BLaER1 (cell line): ENCODE measurements around the gene BMP5.

Experiments
- H3K27ac ChIP-seq: shearing (Covaris generic); formaldehyde crosslinking; 2 replicates; pipeline ENCODE4 v1.8.1; 2022
- H3K27me3 ChIP-seq: shearing (Covaris generic); formaldehyde crosslinking; 2 replicates; pipeline ENCODE4 v1.8.1; 2022
- H3K36me3 ChIP-seq: shearing (Covaris generic); formaldehyde crosslinking; 2 replicates; pipeline ENCODE4 v1.8.1; 2022
- H3K4me1 ChIP-seq: shearing (Covaris generic); formaldehyde crosslinking; 2 replicates; pipeline ENCODE4 v1.8.1; 2022
- H3K4me2 ChIP-seq: shearing (Covaris generic); formaldehyde crosslinking; 2 replicates; pipeline ENCODE4 v1.8.1; 2022
- H3K4me3 ChIP-seq: shearing (Covaris generic); formaldehyde crosslinking; 2 replicates; pipeline ENCODE4 v1.8.1; 2022
- H3K9ac ChIP-seq: shearing (Covaris generic); formaldehyde crosslinking; 2 replicates; pipeline ENCODE4 v1.8.1; 2022
- H3K9me3 ChIP-seq: shearing (Covaris generic); formaldehyde crosslinking; 2 replicates; pipeline ENCODE4 v1.8.1; 2022
- H4K20me1 ChIP-seq: shearing (Covaris generic); formaldehyde crosslinking; 2 replicates; pipeline ENCODE4 v1.8.1; 2022
- Cebpa-rat ChIP-seq: shearing (Covaris generic); IDR thresholded peaks from 2 replicates; pipeline ENCODE4 v1.8.1; 2022

Gene BMP5

GRCh38 chr6:55901765-55902270, 26.4 kb upstream of the BMP5 start:
- Histone ChIP-seq H3K9me3 (no peaks in the 10 kb centered on the region), H3K36me3 (no peaks in the 10 kb centered on the region), H3K4me1 (no peaks in the 10 kb centered on the region), H3K4me3 (no peak overlapping the region), H3K27ac (no peak overlapping the region), H3K27me3 (no peaks in the 10 kb centered on the region), H3K4me2 (no peak overlapping the region), H3K9ac (no peak overlapping the region), H4K20me1 (no peaks in the 10 kb centered on the region)
- no peak for TF ChIP-seq Cebpa-rat

GRCh38 chr6:55898342-55898741, 23.0 kb upstream of the BMP5 start:
- Histone ChIP-seq H3K4me2 (no peak overlapping the region), H3K9me3 (no peaks in the 10 kb centered on the region), H4K20me1 (no peaks in the 10 kb centered on the region), H3K4me3 (no peak overlapping the region), H3K27me3 (no peaks in the 10 kb centered on the region), H3K36me3 (no peaks in the 10 kb centered on the region), H3K4me1 (no peaks in the 10 kb centered on the region), H3K27ac (no peak overlapping the region), H3K9ac (no peak overlapping the region)
- no peak for TF ChIP-seq Cebpa-rat

- Histone ChIP-seq H3K36me3 (no peaks in the 10 kb centered on the region), H3K9ac (no peak overlapping the region), H3K27ac (no peak overlapping the region), H3K27me3 (no peaks in the 10 kb centered on the region), H3K9me3 (no peaks in the 10 kb centered on the region), H3K4me1 (no peaks in the 10 kb centered on the region), H4K20me1 (no peaks in the 10 kb centered on the region), H3K4me3 (no peak overlapping the region), H3K4me2 (no peak overlapping the region)
- TF ChIP-seq Cebpa-rat, result no peak
These were observed 22.0 kb upstream of the BMP5 start for GRCh38 chr6:55897346-55897745.

- Histone ChIP-seq H3K4me1 (no peaks in the 10 kb centered on the region), H3K9me3 (no peaks in the 10 kb centered on the region), H3K27ac (no peak overlapping the region), H3K36me3 (no peaks in the 10 kb centered on the region), H3K9ac (no peak overlapping the region), H3K27me3 (no peaks in the 10 kb centered on the region), H3K4me2 (no peak overlapping the region), H3K4me3 (no peak overlapping the region), H4K20me1 (no peaks in the 10 kb centered on the region)
- no peak for TF ChIP-seq Cebpa-rat
These were observed 20.8 kb upstream of the BMP5 start for GRCh38 chr6:55895972-55896730.

GRCh38 chr6:55892749-55893357, 17.5 kb upstream of the BMP5 start:
- Histone ChIP-seq H3K4me3 (no peak overlapping the region), H3K27me3 (no peaks in the 10 kb centered on the region), H3K4me1 (no peaks in the 10 kb centered on the region), H3K4me2 (no peak overlapping the region), H4K20me1 (no peaks in the 10 kb centered on the region), H3K36me3 (no peaks in the 10 kb centered on the region), H3K9me3 (no peaks in the 10 kb centered on the region), H3K27ac (no peak overlapping the region), H3K9ac (no peak overlapping the region)
- no peak for TF ChIP-seq Cebpa-rat

- H3K4me2 ChIP-seq, result no peak overlapping the region
- H3K36me3 ChIP-seq, result no peaks in the 10 kb centered on the region
- no peaks in the 10 kb centered on the region for H3K9me3 ChIP-seq
- H3K27me3 ChIP-seq, result no peaks in the 10 kb centered on the region
- H4K20me1 ChIP-seq, result no peaks in the 10 kb centered on the region
- H3K27ac ChIP-seq, result no peak overlapping the region
- H3K4me3 ChIP-seq, result no peak overlapping the region
- H3K4me1 ChIP-seq, result no peaks in the 10 kb centered on the region
- H3K9ac ChIP-seq, result no peak overlapping the region
- no peak for TF ChIP-seq Cebpa-rat
These were observed 13.5 kb upstream of the BMP5 start for GRCh38 chr6:55888917-55889316.

- no peak overlapping the region for H3K27ac ChIP-seq
- no peak overlapping the region for H3K4me2 ChIP-seq
- no peaks in the 10 kb centered on the region for H3K27me3 ChIP-seq
- H3K4me3 ChIP-seq, result no peak overlapping the region
- H4K20me1 ChIP-seq, result no peaks in the 10 kb centered on the region
- H3K9ac ChIP-seq, result no peak overlapping the region
- H3K4me1 ChIP-seq, result no peaks in the 10 kb centered on the region
- no peak for TF ChIP-seq Cebpa-rat
- H3K9me3 ChIP-seq, result no peaks in the 10 kb centered on the region
- H3K36me3 ChIP-seq, result no peaks in the 10 kb centered on the region
These were observed 10.9 kb upstream of the BMP5 start for GRCh38 chr6:55886185-55886836.

GRCh38 chr6:55882718-55883569, 7.6 kb upstream of the BMP5 start:
- no peaks in the 10 kb centered on the region for H3K9me3 ChIP-seq
- no peak overlapping the region for H3K9ac ChIP-seq
- no peaks in the 10 kb centered on the region for H3K36me3 ChIP-seq
- no peak for TF ChIP-seq Cebpa-rat
- no peak overlapping the region for H3K27ac ChIP-seq
- H3K4me3 ChIP-seq, result no peak overlapping the region
- no peaks in the 10 kb centered on the region for H3K4me1 ChIP-seq
- H3K27me3 ChIP-seq, result no peaks in the 10 kb centered on the region
- no peaks in the 10 kb centered on the region for H4K20me1 ChIP-seq
- H3K4me2 ChIP-seq, result no peak overlapping the region

GRCh38 chr6:55877283-55877682, 1.9 kb upstream of the BMP5 start:
- no peak for TF ChIP-seq Cebpa-rat
- Histone ChIP-seq H3K4me1 (no peaks in the 10 kb centered on the region), H3K27me3 (no peaks in the 10 kb centered on the region), H3K27ac (no peak overlapping the region), H3K36me3 (no peaks in the 10 kb centered on the region), H3K9me3 (no peaks in the 10 kb centered on the region), H3K4me3 (no peak overlapping the region), H3K9ac (no peak overlapping the region), H4K20me1 (no peaks in the 10 kb centered on the region), H3K4me2 (no peak overlapping the region)
